Neural cell (in vitro differentiated cells): Measurements from ENCODE around the gene TYMP. TPM values are rescaled to one million over a fixed set of nuclear protein-coding genes. Genes with fewer than 3 reads are reported as not detected.

ENCODE experiments used
- H2AFZ ChIP-seq: fragments of 200-600, 300-800 bp; sonication (generic), shearing (Covaris generic); 2 replicates; pipeline ENCODE4 v1.6.0; 2014; ENCODE audit warnings: low read depth, mild to moderate bottlenecking, antibody characterized with exemption, low read length, moderate library complexity
- H3F3A ChIP-seq: fragments of 200-600 bp; shearing (Covaris generic); 2 replicates; pipeline ENCODE4 v1.6.1; 2016; ENCODE audit warnings: mild to moderate bottlenecking, moderate library complexity, mixed read lengths, antibody characterized with exemption, low read length; ENCODE audit not compliant: insufficient read depth, poor library complexity, severe bottlenecking
- H3K27ac ChIP-seq: fragments of 200-600, 300-800 bp; sonication (generic), shearing (Covaris generic); 2 replicates; pipeline ENCODE4 v1.5.1; 2014; ENCODE audit warnings: mild to moderate bottlenecking, low read length, moderate library complexity
- H3K27me3 ChIP-seq: fragments of 300-800, 200-600 bp; sonication (generic), shearing (Covaris generic); 2 replicates; pipeline ENCODE4 v1.6.0; 2014; ENCODE audit warnings: mild to moderate bottlenecking, low read depth, low read length, moderate library complexity; ENCODE audit not compliant: insufficient read depth
- H3K36me3 ChIP-seq: fragments of 300-800, 200-600 bp; sonication (generic), shearing (Covaris generic); 2 replicates; pipeline ENCODE4 v1.5.1; 2014; ENCODE audit warnings: mild to moderate bottlenecking, antibody characterized with exemption, low read length, moderate library complexity; ENCODE audit not compliant: insufficient read depth
- H3K4me2 ChIP-seq: fragments of 300-800, 200-600 bp; sonication (generic), shearing (Covaris generic); 2 replicates; pipeline ENCODE4 v1.6.0; 2014; ENCODE audit warnings: mild to moderate bottlenecking, low read length
- H3K4me3 ChIP-seq: fragments of 300-800, 200-600 bp; sonication (generic), shearing (Covaris generic); 2 replicates; pipeline ENCODE4 v1.5.1; 2014; ENCODE audit warnings: mild to moderate bottlenecking, low read length, moderate library complexity
- H3K79me2 ChIP-seq: fragments of 200-600 bp; shearing (Covaris generic); replicated peaks from 2 replicates; pipeline ENCODE4 v1.6.0; 2014; ENCODE audit warnings: mild to moderate bottlenecking, low read length, moderate library complexity; ENCODE audit not compliant: insufficient read depth
- H3K9ac ChIP-seq: fragments of 300-800, 200-600 bp; sonication (generic), shearing (Covaris generic); 2 replicates; pipeline ENCODE4 v1.6.1; 2016; ENCODE audit warnings: mild to moderate bottlenecking, low read length, mixed read lengths
- H3K9me2 ChIP-seq: fragments of 200-600 bp; shearing (Covaris generic); 2 replicates; pipeline ENCODE4 v1.6.1; 2016; ENCODE audit warnings: mild to moderate bottlenecking, low read length, mixed read lengths; ENCODE audit not compliant: insufficient read depth
- H3K9me3 ChIP-seq: fragments of 200-600, 300-800 bp; sonication (generic), shearing (Covaris generic); 2 replicates; pipeline ENCODE4 v1.6.1; 2016; ENCODE audit warnings: mild to moderate bottlenecking, mixed run types, low read length, moderate library complexity, mixed read lengths
- H4K20me1 ChIP-seq: fragments of 200-600 bp; shearing (Covaris generic); 2 replicates; pipeline ENCODE4 v1.6.1; 2016; ENCODE audit warnings: mild to moderate bottlenecking, mixed run types; ENCODE audit not compliant: insufficient read depth
- EP300 ChIP-seq: fragments of 450-650 bp; conservative IDR thresholded peaks from 2 replicates; pipeline ENCODE4 v1.6.1; 2014; ENCODE audit warnings: antibody characterized with exemption, mild to moderate bottlenecking, moderate library complexity; ENCODE audit not compliant: poor library complexity, severe bottlenecking
- EZH2 ChIP-seq: fragments of 200-600, 300-800 bp; shearing (Covaris generic), sonication (generic); IDR thresholded peaks from 2 replicates; pipeline ENCODE4 v1.6.1; 2014; ENCODE audit warnings: antibody characterized with exemption, low read length, borderline replicate concordance, mild to moderate bottlenecking; ENCODE audit not compliant: insufficient read depth, poor library complexity, severe bottlenecking
- MXI1 ChIP-seq: fragments of 450-650 bp; conservative IDR thresholded peaks from 2 replicates; pipeline ENCODE4 v1.6.1; 2014; ENCODE audit warnings: antibody characterized with exemption, mild to moderate bottlenecking; ENCODE audit not compliant: poor library complexity, severe bottlenecking
- POLR2AphosphoS5 ChIP-seq: IDR thresholded peaks from 2 replicates; pipeline ENCODE4 v1.6.1; 2012
- RAD21 ChIP-seq: fragments of 450-650 bp; conservative IDR thresholded peaks from 2 replicates; pipeline ENCODE4 v1.6.1; 2014; ENCODE audit warnings: antibody characterized with exemption, mild to moderate bottlenecking, moderate library complexity
- REST ChIP-seq: IDR thresholded peaks from 2 replicates; pipeline ENCODE4 v1.6.1; 2012; ENCODE audit warnings: borderline replicate concordance
- SMC3 ChIP-seq: fragments of 450-650 bp; conservative IDR thresholded peaks from 2 replicates; pipeline ENCODE4 v1.6.1; 2014; ENCODE audit warnings: antibody characterized with exemption, mild to moderate bottlenecking, moderate library complexity; ENCODE audit not compliant: poor library complexity
- TAF1 ChIP-seq: IDR thresholded peaks from 2 replicates; pipeline ENCODE4 v1.6.1; 2012; ENCODE audit warnings: low read depth
- polyA plus RNA-seq: library from polyadenylated mRNA; depleted of rRNA; stranded (reverse); fragments of >200 nt; gene quantifications from 2 replicates; pipeline ENCODE4 v1.2.3, GENCODE V29; 2014
- TF ChIP-seq, protein P1 (sequence below): fragments of 450-650 bp; IDR thresholded peaks from 2 replicates; pipeline ENCODE4 v1.5.1; 2014; ENCODE audit warnings: antibody characterized with exemption, mild to moderate bottlenecking, moderate library complexity; ENCODE audit not compliant: poor library complexity, severe bottlenecking

The TYMP gene
- polyA plus RNA-seq, 1 donor from 2014 or later, result 0.87 TPM

GRCh38 chr22:50502628-50503474 is 27.0 kb downstream of the TYMP start:
- Histone ChIP-seq H4K20me1 (no peaks in the 10 kb centered on the region), H3K9me3 (no peaks in the 10 kb centered on the region), H3K9ac (no peak overlapping the region), H3K4me3 (no peak overlapping the region), H3F3A (no peaks in the 10 kb centered on the region), H3K4me2 (no peak overlapping the region), H3K36me3 (no peaks in the 10 kb centered on the region), H3K9me2 (no peaks in the 10 kb centered on the region), H2AFZ (no peak overlapping the region), H3K79me2 (peaks cover 10% of the 10 kb centered on the region), H3K27ac (no peak overlapping the region), H3K27me3 (no peaks in the 10 kb centered on the region)
- TF ChIP-seq SMC3, result no peak
- TF ChIP-seq EP300, result no peak
- TF ChIP-seq REST, result no peak
- TF ChIP-seq RAD21, result no peak
- TF ChIP-seq TAF1, result no peak
- TF ChIP-seq EZH2, result no peak
- TF ChIP-seq MXI1, result no peak
- TF ChIP-seq POLR2AphosphoS5, result no peak

DNA sequence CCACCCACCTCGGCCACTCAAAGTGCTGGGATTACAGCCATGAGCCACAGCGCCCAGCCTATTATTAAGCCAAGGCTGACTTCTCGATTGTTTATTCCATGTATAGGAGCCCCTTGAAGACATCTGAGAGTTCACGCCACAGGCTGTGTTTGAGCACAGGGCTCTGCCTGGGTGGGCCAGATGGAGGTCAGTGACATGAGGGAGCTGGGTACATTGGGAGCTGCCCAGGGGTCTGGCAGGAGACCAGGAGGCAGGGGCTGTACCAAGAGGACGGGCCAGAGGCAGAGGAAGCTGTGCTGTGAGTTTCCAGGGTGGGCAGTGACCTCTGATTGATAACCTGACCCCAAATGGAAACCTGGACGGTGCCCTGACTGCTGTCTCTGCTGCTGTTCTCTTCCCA is 27.7 kb downstream of the TYMP start:
- no peaks in the 10 kb centered on the region for H3K9me3 ChIP-seq
- no peak overlapping the region for H3K27ac ChIP-seq
- H4K20me1 ChIP-seq, result no peaks in the 10 kb centered on the region
- H3F3A ChIP-seq, result no peaks in the 10 kb centered on the region
- H3K9me2 ChIP-seq, result no peaks in the 10 kb centered on the region
- TF ChIP-seq RAD21, result no peak
- no peak overlapping the region for H3K9ac ChIP-seq
- H2AFZ ChIP-seq, result no peak overlapping the region
- H3K4me3 ChIP-seq, result no peak overlapping the region
- no peaks in the 10 kb centered on the region for H3K27me3 ChIP-seq
- no peaks in the 10 kb centered on the region for H3K36me3 ChIP-seq
- H3K4me2 ChIP-seq, result no peak overlapping the region
- H3K79me2 ChIP-seq, result peaks cover 7% of the 10 kb centered on the region

GRCh38 chr22:50500452-50500851 is 29.4 kb downstream of the TYMP start:
- Histone ChIP-seq H3K27me3 (no peaks in the 10 kb centered on the region), H3K27ac (no peak overlapping the region), H3K79me2 (no peaks in the 10 kb centered on the region), H3K36me3 (no peaks in the 10 kb centered on the region), H3K4me3 (no peak overlapping the region), H4K20me1 (no peaks in the 10 kb centered on the region), H3K9ac (no peak overlapping the region), H2AFZ (no peak overlapping the region), H3K9me2 (no peaks in the 10 kb centered on the region), H3K4me2 (no peak overlapping the region), H3K9me3 (no peaks in the 10 kb centered on the region), H3F3A (no peaks in the 10 kb centered on the region)
- TF ChIP-seq TAF1 (no peak), SMC3 (no peak), POLR2AphosphoS5 (no peak), RAD21 (no peak), EZH2 (no peak), REST (no peak), MXI1 (no peak), EP300 (no peak)
- TF ChIP-seq, protein P1, sequence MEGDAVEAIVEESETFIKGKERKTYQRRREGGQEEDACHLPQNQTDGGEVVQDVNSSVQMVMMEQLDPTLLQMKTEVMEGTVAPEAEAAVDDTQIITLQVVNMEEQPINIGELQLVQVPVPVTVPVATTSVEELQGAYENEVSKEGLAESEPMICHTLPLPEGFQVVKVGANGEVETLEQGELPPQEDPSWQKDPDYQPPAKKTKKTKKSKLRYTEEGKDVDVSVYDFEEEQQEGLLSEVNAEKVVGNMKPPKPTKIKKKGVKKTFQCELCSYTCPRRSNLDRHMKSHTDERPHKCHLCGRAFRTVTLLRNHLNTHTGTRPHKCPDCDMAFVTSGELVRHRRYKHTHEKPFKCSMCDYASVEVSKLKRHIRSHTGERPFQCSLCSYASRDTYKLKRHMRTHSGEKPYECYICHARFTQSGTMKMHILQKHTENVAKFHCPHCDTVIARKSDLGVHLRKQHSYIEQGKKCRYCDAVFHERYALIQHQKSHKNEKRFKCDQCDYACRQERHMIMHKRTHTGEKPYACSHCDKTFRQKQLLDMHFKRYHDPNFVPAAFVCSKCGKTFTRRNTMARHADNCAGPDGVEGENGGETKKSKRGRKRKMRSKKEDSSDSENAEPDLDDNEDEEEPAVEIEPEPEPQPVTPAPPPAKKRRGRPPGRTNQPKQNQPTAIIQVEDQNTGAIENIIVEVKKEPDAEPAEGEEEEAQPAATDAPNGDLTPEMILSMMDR, result no peak
